Jurkat, Clone E6-1 (cell line): ENCODE results near the gene TSPAN17.
A peak's percentile ranks its signal among the peaks of the same experiment; 100 is the strongest.

Experiments
- DNase-seq: peaks from one replicate; pipeline ENCODE4 v3.0.0-alpha.2; 2011; ENCODE audit warnings: low read depth, low spot score
- H3K4me3 ChIP-seq: 2 replicates; pipeline ENCODE4 v1.5.1; 2011; ENCODE audit warnings: mild to moderate bottlenecking, low read length, control low read depth, moderate library complexity

Gene TSPAN17

DNA sequence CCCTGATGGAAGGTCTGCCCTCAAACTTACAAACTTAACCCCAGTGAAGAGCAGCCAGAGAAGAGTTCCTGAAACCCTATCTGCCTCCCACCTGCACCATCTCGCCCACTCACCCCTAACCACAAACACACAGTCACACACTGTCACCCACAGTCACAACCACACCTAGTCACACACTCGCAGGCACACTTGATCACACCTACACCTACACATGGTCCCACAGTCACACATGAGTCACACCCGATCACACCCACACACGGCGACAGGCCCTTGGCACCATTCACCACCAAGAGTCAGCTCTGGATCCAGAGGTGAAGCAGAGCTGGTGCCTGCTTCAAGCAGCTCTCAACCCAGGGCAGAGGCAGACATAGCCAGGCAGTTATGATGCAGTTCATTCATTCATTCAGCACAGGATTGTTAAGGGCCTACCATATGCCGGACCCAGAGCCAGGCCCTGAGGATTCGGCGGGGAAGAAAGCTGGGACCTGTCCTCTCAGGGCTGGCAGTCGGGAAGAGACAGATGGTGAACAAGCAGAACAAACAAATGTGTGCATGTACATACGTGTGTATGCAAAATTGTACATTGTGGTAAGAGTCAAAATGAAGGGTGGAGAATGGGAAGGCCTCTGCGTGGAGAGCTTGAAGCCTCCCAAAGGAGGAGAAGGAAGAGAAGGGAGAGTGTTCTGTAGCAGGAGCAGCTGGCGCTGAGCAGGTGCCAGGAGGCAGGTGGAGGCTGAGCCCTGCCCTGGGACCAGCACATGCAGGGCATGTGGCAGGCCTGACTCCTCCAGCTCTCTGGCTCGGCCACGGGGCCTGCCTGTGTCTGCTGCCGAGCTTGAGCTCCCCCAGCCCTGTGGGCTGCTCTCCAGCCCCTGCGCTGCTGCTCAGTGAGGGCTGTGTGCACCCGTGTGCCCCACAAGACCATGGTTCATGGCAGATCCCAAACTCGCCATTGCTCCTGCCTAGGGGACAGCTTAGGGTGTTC, 6.4 kb downstream of the TSPAN17 start:
- H3K4me3 ChIP-seq, result no peak overlapping the region
- DNase-seq, result no peak

DNA sequence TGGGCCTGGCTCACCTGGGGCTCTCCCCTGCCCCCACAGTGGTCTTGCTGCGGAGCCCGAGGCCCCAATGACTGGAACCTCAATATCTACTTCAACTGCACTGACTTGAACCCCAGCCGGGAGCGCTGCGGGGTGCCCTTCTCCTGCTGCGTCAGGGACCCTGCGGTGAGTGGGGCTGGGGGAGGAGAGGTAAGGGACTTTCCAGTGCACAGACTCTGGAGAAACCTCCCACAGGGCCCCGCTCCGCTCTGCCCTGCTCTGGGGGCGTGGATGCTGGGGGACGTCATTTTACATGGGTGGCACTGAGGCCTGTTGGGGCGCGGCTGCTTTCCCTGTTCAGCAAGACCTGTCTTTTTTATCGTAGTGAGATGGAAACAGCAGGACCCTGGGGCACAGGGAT, 7.6 kb downstream of the TSPAN17 start:
- no peak for DNase-seq
- no peak overlapping the region for H3K4me3 ChIP-seq

DNA sequence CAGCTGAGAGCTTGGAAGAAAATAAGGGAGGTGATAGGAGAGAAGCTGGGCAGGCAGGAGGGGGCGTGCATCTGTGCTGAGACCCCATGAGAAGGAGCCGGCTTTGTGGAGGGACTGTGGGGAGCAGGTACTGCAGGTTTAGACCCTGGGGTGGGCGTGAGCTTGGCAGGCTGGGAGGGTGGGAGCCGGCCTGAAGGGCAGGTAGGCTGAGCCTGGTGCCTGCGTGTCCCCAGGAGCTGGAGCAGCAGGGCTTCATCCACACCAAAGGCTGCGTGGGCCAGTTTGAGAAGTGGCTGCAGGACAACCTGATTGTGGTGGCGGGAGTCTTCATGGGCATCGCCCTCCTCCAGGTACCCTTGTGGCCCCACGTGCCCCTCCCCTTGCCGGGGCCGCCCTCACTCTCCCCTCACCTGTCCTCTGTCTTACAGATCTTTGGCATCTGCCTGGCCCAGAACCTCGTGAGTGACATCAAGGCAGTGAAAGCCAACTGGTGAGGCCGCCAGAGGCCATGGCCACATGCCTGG, 9.2 kb downstream of the TSPAN17 start:
- no peak overlapping the region for H3K4me3 ChIP-seq
- no peak for DNase-seq

DNA sequence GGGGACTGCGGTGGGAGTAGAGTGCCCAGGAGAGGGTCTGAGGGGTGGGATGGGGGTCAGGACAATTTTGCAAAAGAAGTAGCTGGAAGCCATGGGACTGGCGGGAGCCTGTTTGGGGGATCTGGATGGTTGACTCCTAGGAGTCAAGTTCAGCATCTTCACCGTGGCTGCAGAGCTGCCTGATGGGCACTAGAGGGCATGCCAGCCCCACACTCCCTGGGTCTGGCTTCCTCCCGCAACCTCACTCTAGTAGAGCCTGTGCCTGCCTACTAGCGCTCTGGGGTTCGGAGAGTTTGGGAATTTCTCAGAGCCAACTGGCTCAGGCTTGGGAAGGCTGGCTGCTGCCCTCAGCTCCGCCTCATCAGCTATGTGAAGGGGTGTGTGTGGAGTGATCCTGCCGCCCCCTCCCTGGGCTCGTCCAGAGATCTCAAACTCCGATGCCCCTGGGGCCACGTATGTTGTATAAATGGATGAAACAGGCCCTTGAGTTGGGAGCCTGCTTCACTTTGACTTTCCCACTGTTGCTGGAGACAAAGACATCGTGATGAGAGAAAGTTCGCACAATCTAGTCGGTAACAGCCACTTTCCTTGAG, 10.8 kb downstream of the TSPAN17 start:
- H3K4me3 ChIP-seq, result no peak overlapping the region
- DNase-seq, result peak; percentile 64

DNA sequence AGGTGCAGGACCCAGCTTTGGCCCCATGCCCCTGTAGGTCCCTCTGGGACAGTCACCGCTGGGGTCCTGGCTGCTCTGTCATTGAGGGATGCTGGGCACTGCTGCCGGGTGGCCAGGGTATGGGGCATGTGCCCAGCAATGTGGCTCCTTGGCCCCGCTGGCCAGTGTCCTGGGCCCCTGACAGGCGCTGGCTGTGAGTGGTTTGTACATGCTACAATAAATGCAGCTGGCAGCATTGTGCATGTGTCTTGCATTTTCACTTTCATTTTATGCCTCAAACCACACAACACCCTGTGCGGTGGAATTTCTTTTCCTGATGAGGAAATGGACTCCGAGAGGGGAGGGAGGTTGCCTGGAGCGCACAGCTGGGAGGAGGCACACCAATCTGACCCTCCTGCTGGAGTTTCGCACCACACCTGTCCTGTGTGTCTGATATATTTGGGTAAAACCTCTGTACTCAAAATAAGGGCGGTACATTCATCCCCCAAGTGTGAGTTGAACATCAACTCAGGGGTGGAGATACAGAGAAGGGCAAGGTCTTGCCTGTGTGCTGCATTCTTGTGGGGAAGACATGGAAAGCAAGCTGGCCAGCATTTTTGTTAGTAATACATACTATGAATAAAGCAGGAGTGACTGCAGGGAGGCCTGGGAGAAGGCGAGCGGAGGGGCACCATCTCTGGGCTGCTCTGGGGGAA, 11.7 kb downstream of the TSPAN17 start:
- DNase-seq, result peak; percentile 64
- H3K4me3 ChIP-seq, result peak overlapping the region; percentile 18; the same call in 1 of the 2 replicates

DNA sequence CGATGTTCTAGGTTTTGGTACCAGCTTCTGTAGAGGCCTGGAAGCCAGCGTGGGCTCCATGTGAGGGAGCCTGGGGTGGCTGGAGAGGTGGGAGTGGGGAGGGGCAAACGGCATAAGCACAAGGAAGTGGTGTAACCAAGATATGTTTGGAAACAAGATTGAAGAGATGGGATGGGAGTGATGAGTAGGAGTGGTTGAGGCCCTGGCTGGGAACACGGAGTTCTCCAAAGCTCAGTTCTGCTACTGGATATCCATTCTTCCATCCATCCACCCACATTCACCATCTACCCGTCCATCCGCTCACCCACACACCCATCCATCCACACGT, 12.2 kb downstream of the TSPAN17 start:
- H3K4me3 ChIP-seq, result no peak overlapping the region
- no peak for DNase-seq

DNA sequence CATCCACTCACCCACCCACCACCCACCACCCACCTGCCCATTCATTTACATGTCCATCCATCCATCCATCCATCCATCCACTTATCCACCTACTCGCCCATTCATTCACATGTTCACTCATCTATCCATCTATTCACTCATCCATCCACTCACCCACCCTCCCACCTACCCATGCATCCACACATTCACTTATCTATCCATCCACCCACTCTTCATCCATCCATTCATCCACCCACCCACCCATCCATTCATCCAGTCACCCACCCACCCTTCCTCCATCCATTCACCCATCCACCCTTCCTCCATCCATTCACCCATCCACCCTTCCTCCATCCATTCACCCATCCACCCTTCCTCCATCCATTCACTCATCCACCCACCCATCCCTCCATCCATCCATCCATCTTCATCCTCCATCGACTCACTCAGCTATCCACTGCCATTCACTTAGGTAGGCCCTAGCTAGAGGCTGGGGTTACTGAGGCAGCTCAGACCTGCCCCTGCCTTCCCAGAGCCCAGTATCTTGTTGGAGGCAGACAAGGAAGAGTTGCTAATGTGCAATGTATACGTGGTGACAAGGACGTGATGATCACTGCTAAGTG, 12.7 kb downstream of the TSPAN17 start:
- no peak overlapping the region for H3K4me3 ChIP-seq
- DNase-seq, result no peak

DNA sequence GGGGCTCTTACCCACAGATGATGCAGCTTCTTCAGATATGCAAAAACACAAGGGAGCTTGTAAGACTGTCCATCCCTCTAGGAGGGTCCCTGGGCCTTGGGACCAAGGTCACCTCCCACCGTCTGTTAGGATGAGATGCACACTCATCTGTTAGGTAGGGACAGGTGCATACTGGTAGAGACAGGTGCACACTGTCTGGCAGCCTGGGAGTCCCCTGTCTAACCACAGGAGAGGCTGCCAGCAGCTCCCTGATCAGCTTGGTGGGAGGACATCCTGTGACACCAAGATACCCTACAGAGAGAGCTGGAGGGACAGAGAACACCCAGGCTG, 13.2 kb downstream of the TSPAN17 start:
- H3K4me3 ChIP-seq, result no peak overlapping the region
- DNase-seq, result peak; percentile 21

DNA sequence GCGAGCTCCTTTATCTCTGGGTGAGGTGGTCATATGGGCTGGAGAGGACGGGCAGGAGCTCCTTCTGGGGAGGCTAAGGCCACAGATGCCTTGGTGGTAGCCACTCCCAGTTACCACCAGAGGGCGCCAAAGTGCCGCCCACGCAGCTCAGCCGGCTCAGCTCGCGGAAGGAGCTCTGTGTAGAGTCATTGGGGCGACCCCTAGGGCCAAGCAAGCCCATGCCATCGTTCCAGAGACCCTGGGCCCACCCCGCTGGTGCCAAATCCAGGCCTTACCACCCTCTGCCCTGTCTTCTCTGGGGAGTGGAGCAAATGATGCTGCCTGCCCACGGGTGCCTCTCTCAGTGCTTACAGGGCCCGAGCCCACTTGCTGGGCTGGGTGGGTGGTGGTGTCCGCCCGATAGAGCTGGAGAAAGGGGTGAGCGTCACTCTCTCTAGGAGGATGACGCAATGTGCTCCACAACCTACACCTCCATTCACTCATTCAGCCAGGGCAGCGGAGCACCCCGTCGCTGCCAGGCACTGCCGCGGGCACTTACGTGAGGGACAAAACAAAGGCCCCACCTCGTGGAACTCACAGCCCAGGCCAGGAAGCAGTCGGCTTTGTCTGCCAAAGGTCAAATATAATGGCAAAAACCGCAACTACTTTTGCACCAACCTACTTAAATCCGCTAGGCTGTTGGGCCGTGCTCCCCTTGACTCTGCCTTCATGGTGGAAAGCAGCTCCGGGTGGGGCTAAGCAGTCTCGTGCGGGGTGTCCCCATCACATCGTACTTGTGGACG, 13.8 kb downstream of the TSPAN17 start:
- peak; percentile 67 for DNase-seq
- H3K4me3 ChIP-seq, result no peak overlapping the region

DNA sequence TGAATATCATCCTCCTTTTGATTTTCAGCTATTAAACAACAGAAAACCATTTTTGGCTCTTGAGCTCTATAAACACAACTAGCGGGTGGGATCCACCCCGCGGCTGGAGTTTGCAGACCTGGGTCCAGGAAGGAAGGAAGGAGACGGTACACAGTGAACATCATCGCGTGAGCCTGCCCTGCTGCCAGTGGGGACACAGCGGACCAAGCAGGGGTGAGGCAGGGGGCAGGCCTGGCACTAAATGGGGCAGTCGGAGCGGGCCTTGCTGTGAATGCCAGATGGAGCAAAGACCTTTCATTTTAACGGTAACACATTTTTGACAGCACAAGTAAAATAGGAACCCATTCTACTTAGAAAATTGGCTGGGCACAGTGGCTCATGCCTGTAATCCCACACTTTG, 14.4 kb downstream of the TSPAN17 start:
- no peak for DNase-seq
- H3K4me3 ChIP-seq, result no peak overlapping the region

DNA sequence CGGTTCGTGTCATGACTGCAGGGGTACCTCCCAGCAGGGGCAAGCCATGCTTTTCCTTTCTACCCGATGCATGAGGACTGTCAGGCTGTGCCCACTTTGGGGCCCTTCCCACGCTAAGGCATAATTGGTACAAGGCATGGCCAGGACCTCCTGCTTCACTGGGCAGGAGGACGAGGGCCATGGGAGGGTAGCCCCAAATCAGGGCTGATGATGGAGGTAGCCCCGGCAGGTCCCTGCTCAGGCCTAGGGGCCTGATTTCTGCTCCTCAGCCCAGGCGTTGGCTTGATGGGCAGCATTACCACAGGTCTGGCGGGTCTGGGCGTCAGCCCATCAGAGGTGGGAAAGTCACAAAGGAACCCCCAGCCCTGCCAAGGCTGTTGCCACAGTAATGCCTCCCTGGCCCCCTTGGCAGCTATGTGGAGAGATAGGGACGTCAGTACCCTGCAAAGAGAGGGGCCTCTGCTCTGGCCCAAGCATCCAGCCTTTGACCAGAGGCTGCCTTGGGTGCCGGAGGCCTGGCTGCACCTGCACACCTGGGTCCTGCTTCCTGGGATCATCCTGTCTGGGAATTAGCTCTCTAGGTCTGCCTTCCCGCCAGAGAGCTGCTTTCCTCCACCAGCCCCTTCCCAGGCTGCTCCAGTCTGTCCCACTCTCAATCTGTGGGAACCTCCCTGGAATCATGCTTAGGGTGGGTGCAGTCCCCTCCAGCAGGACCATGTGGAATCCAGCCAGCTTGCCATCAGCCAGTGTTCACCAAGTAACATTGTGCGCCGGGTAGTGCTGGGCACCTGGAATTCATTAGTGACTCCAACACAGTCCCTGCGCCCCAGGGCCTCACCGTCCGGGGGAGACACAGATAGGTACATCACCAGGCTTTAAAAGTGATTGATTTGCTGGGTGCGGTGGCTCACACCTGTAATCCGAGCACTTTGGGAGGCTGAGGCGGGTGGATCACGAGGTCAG, 15.4 kb downstream of the TSPAN17 start:
- no peak for DNase-seq
- no peak overlapping the region for H3K4me3 ChIP-seq

DNA sequence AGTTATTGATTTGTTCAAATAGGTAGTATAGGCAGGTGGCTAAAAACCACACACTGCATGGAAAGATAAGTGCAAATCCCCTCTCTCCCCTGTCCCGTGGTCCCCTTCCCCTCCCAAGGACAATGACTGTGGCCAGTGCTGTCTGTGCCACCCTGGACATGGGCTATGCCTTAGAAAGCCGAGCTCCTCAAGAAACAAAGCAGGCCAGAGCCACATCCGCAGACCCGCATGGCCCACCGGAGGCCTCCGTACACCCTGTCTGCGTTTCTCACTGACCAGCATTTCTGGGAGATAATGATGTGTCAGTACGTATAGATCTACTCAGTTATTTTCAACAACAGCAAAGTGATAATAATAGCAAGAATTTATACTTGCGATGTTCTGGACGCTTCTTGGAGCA, 16.3 kb downstream of the TSPAN17 start:
- DNase-seq, result no peak
- H3K4me3 ChIP-seq, result no peak overlapping the region

DNA sequence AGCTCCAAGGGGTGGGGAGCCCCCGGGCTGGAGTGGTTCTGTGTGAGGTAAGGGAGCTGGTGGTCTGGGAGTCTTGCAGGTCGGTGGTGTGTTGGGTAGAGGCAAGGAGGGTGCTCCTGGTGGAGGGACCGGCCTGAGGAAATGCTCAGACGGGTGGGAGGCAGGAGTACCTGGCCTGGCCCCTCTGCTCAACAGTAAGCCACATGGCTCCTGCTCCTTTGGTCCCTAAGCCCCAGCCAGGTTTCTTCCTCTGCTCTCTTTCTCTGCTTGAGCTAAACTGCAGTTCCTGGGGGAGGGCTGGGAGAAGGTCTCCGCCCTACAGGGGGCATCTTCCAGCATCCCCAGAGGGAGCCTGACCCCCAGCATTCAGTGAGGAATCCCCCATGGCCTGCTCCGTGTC, 17.2 kb downstream of the TSPAN17 start:
- no peak for DNase-seq
- no peak overlapping the region for H3K4me3 ChIP-seq

DNA sequence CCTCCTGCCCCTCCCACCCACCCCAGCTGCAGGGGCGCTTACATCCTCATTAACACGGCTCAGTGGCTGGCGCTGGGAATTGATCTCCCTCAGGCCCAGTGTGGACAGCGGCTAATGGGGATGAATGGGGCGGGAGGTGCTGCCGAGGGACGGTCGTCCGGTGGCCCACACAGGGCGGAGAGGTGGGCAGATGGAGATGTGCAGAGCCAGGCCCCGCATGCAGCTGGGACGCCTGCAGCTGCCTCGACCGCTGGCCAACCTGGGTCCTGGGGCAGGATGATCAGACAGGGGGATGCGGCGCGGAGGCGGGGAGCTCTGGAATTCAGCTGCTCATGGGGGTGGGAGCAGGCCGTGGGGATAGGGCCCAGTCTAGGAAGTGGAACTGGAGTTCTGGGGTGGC, 17.6 kb downstream of the TSPAN17 start:
- no peak for DNase-seq
- H3K4me3 ChIP-seq, result no peak overlapping the region

DNA sequence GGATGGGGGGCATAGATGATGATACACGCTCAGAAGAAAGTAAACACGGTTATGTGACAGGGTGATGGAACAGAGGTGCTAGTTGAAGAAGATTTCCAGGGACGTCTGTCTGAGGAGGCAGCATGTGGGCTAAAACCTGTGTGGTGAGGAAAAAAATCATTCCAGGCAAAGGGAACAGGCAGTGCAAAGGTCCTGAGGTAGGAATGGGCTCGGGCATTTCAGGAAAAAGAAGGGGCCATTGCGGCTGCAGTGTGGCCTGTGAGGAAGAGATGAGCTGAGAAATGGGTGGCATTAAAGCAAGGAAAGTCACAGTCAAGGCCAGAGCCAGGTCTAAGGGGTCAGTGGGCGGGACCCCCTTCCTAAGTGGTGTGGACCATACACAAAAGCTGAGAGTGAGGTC, 18.2 kb downstream of the TSPAN17 start:
- no peak for DNase-seq
- H3K4me3 ChIP-seq, result no peak overlapping the region

DNA sequence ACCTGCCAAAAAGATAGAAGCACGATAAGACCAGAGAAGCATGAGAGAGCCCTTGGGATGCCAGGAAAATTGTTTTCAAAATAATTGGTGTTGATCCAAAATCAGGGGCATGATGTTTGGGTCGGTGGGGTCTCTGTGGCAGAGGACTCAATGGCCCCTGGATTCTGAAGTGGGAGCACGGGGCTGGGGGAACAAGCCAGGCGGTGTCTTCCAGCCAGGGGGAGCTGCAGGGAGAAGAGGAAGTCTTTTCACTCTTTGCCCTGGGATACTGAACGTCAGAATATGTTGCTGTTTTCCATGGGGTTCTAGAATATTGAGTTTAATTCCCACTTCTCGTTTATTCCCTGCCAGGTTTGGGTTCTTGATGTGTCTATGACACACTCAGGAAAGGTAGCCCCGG, 20.4 kb downstream of the TSPAN17 start:
- no peak overlapping the region for H3K4me3 ChIP-seq
- no peak for DNase-seq

DNA sequence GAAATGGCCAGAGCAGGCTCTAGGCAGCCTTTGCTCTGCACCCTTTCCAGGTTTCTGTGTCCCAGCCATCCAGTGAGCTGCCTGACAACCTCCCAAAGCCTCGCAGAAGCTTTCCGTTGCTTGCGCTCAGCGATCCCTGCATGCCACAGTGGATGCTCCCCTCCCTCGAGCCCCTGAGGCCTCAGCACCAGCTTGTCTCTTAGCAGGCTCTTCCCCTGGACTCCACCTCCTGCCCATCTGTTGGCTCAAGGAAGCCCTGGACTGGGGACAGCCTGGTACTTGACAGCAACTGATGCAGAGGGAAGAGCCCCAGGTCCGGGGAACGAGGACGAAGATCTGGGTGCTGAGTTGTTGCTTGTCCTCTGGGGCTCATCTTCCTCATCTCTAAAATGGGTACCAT, 23.2 kb downstream of the TSPAN17 start:
- no peak overlapping the region for H3K4me3 ChIP-seq
- DNase-seq, result no peak

DNA sequence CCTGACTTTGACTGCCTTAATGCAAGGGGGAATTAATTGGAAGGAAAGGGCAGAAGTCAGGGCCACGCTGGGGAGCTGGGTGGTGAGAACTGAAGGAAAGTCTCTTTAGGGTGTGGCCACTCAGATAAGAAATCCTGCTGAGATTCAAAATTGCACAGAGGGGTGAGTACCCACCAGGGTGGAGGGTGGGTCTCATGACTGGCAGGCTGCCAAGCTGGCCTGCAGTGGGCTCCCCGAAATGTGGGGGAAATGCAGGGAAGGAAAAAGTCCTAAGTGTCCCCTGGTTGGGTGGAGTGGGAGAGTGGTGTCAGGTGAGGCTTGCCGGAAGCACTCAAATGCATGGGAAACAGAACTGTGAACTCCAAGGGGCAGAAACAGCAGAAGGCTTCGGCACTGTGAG, 24.1 kb downstream of the TSPAN17 start:
- no peak overlapping the region for H3K4me3 ChIP-seq
- no peak for DNase-seq
